Stimulated activated naive B cell treated with anti-CD40 and anti-IgM and Interleukin-4, amounts not matched to agents 10 μg/mL and 1 μg/mL and 100 μg/mL, for 72 hours (primary cell): Measurements from ENCODE around the gene NFATC2.
A peak's percentile ranks its signal among the peaks of the same experiment; 100 is the strongest.

Experiments used
- ATAC-seq, 2 donors: fragments of 150-1000 bp; cut with Tn5 transposase; replicated peaks; 2 replicates each; pipeline ENCODE4 v1.10.0; 2021; ENCODE audit warnings: moderate library complexity in 1 of 2
- DNase-seq: peaks from one replicate; pipeline ENCODE4 v3.0.0; 2021
- H3K27ac Mint-ChIP-seq: one replicate; pipeline ENCODE4 v1.8.0; 2022; ENCODE audit warnings: mild to moderate bottlenecking, mixed read lengths
- H3K27me3 Mint-ChIP-seq, 2 donors: one replicate each; pipeline ENCODE4 v1.8.0; 2022; ENCODE audit warnings: mixed read lengths in 2 of 2
- H3K36me3 Mint-ChIP-seq, 2 donors: one replicate each; pipeline ENCODE4 v1.8.0; 2022; ENCODE audit warnings: mixed read lengths in 2 of 2, mild to moderate bottlenecking in 1 of 2
- H3K4me1 Mint-ChIP-seq, 2 donors: one replicate each; pipeline ENCODE4 v1.8.0; 2022; ENCODE audit warnings: mixed read lengths in 2 of 2, mild to moderate bottlenecking in 1 of 2
- H3K4me3 Mint-ChIP-seq, 2 donors: one replicate each; pipeline ENCODE4 v1.8.0; 2022; ENCODE audit warnings: mild to moderate bottlenecking in 2 of 2, mixed read lengths in 2 of 2, moderate library complexity in 1 of 2
- H3K9me3 Mint-ChIP-seq, 2 donors: one replicate each; pipeline ENCODE4 v1.8.0; 2022; ENCODE audit warnings: mixed read lengths in 2 of 2, mild to moderate bottlenecking in 1 of 2

Gene NFATC2

GRCh38 chr20:51427651-51428291, 114.7 kb downstream of the NFATC2 start:
- Mint-ChIP-seq H3K27ac (peak overlapping the region; percentile 44), H3K9me3 (no peaks in the 10 kb centered on the region), H3K36me3 (peaks cover 54 to 79% of the 10 kb centered on the region in 2 donors), H3K4me1 (peaks cover 45 to 67% of the 10 kb centered on the region in 2 donors), H3K27me3 (no peaks in the 10 kb centered on the region), H3K4me3 (no peak overlapping the region)
- DNase-seq = no peak
- no peak for ATAC-seq

- Mint-ChIP-seq H3K27ac (peak overlapping the region; percentile 47), H3K4me3 (no peak overlapping the region), H3K27me3 (no peaks in the 10 kb centered on the region), H3K4me1 (peaks cover 43 to 67% of the 10 kb centered on the region in 2 donors), H3K36me3 (peaks cover 51 to 78% of the 10 kb centered on the region in 2 donors), H3K9me3 (no peaks in the 10 kb centered on the region)
- DNase-seq = no peak
- no peak for ATAC-seq
Measured at GRCh38 chr20:51426718-51427650, 115.5 kb downstream of the NFATC2 start.

- H3K27ac Mint-ChIP-seq = peak overlapping the region; percentile 62
- H3K4me3 Mint-ChIP-seq = peak overlapping the region in 1 of 2 donors; percentile 12
- ATAC-seq = peak; percentile 17 to 22
- no peaks in the 10 kb centered on the region for H3K9me3 Mint-ChIP-seq
- H3K36me3 Mint-ChIP-seq = peaks cover 50 to 79% of the 10 kb centered on the region in 2 donors
- H3K4me1 Mint-ChIP-seq = peaks cover 37 to 57% of the 10 kb centered on the region in 2 donors
- H3K27me3 Mint-ChIP-seq = no peaks in the 10 kb centered on the region
- no peak for DNase-seq
Measured at GRCh38 chr20:51425347-51426106, 117.0 kb downstream of the NFATC2 start.

GRCh38 chr20:51424270-51425117, 118.0 kb downstream of the NFATC2 start:
- Mint-ChIP-seq H3K36me3 (peaks cover 51 to 81% of the 10 kb centered on the region in 2 donors), H3K9me3 (no peaks in the 10 kb centered on the region), H3K27ac (peak overlapping the region; percentile 80), H3K4me3 (peak overlapping the region; percentile 19 to 37), H3K4me1 (peaks cover 39 to 57% of the 10 kb centered on the region in 2 donors), H3K27me3 (no peaks in the 10 kb centered on the region)
- peak; percentile 71 to 75 for ATAC-seq
- DNase-seq = peak; percentile 39

- no peak for DNase-seq
- Mint-ChIP-seq H3K4me3 (peak overlapping the region; percentile 19 to 25), H3K9me3 (no peaks in the 10 kb centered on the region), H3K27me3 (no peaks in the 10 kb centered on the region), H3K4me1 (peaks cover 39 to 57% of the 10 kb centered on the region in 2 donors), H3K27ac (peak overlapping the region; percentile 80), H3K36me3 (peaks cover 48 to 77% of the 10 kb centered on the region in 2 donors)
- no peak for ATAC-seq
Measured at GRCh38 chr20:51423810-51424209, 118.7 kb downstream of the NFATC2 start.

- Mint-ChIP-seq H3K27me3 (no peaks in the 10 kb centered on the region), H3K4me1 (peaks cover 37 to 56% of the 10 kb centered on the region in 2 donors), H3K9me3 (no peaks in the 10 kb centered on the region), H3K36me3 (peaks cover 46 to 73% of the 10 kb centered on the region in 2 donors), H3K27ac (peak overlapping the region; percentile 80), H3K4me3 (peak overlapping the region in 1 of 2 donors; percentile 25)
- DNase-seq = peak; percentile 47
- peak; percentile 84 for ATAC-seq
Measured at GRCh38 chr20:51423290-51423667, 119.2 kb downstream of the NFATC2 start.

- DNase-seq (no peak), ATAC-seq (peak in 1 of 2 donors; percentile 13)
- Mint-ChIP-seq H3K4me1 (peaks cover 38 to 55% of the 10 kb centered on the region in 2 donors), H3K27ac (peak overlapping the region; percentile 89), H3K4me3 (peak overlapping the region in 1 of 2 donors; percentile 21), H3K36me3 (peaks cover 41 to 73% of the 10 kb centered on the region in 2 donors), H3K9me3 (no peaks in the 10 kb centered on the region), H3K27me3 (no peaks in the 10 kb centered on the region)
Measured at GRCh38 chr20:51422514-51423289, 119.8 kb downstream of the NFATC2 start.

- ATAC-seq (no peak), DNase-seq (no peak)
- Mint-ChIP-seq H3K27me3 (no peaks in the 10 kb centered on the region), H3K4me3 (no peak overlapping the region), H3K4me1 (peaks cover 44 to 62% of the 10 kb centered on the region in 2 donors), H3K27ac (no peak overlapping the region), H3K36me3 (peaks cover 45 to 76% of the 10 kb centered on the region in 2 donors), H3K9me3 (no peaks in the 10 kb centered on the region)
Measured at GRCh38 chr20:51420805-51421204, 121.7 kb downstream of the NFATC2 start.

GRCh38 chr20:51420111-51420510, 122.4 kb downstream of the NFATC2 start:
- DNase-seq (no peak), ATAC-seq (no peak)
- Mint-ChIP-seq H3K4me1 (peaks cover 49 to 62% of the 10 kb centered on the region in 2 donors), H3K27ac (peak overlapping the region; percentile 6), H3K27me3 (no peaks in the 10 kb centered on the region), H3K36me3 (peaks cover 47 to 77% of the 10 kb centered on the region in 2 donors), H3K9me3 (no peaks in the 10 kb centered on the region), H3K4me3 (no peak overlapping the region)

GRCh38 chr20:51419646-51420045, 122.9 kb downstream of the NFATC2 start:
- H3K4me3 Mint-ChIP-seq = no peak overlapping the region
- ATAC-seq (no peak), DNase-seq (no peak)
- H3K27me3 Mint-ChIP-seq = no peaks in the 10 kb centered on the region
- no peaks in the 10 kb centered on the region for H3K9me3 Mint-ChIP-seq
- peaks cover 44 to 73% of the 10 kb centered on the region in 2 donors for H3K36me3 Mint-ChIP-seq
- H3K4me1 Mint-ChIP-seq = peaks cover 45 to 62% of the 10 kb centered on the region in 2 donors
- peak overlapping the region; percentile 6 for H3K27ac Mint-ChIP-seq

- Mint-ChIP-seq H3K27ac (no peak overlapping the region), H3K9me3 (no peaks in the 10 kb centered on the region), H3K4me3 (no peak overlapping the region), H3K27me3 (no peaks in the 10 kb centered on the region), H3K4me1 (peaks cover 42 to 62% of the 10 kb centered on the region in 2 donors), H3K36me3 (peaks cover 44 to 72% of the 10 kb centered on the region in 2 donors)
- no peak for ATAC-seq
- DNase-seq = no peak
Measured at GRCh38 chr20:51419231-51419630, 123.3 kb downstream of the NFATC2 start.

GRCh38 chr20:51418137-51418529, 124.4 kb downstream of the NFATC2 start:
- H3K27ac Mint-ChIP-seq = no peak overlapping the region

More at GRCh38 chr20:51418137-51418529, 124.4 kb downstream of the NFATC2 start:
- no peaks in the 10 kb centered on the region for H3K9me3 Mint-ChIP-seq
- H3K4me1 Mint-ChIP-seq = peaks cover 37 to 56% of the 10 kb centered on the region in 2 donors
- ATAC-seq (no peak), DNase-seq (no peak)
- H3K36me3 Mint-ChIP-seq = peaks cover 37 to 66% of the 10 kb centered on the region in 2 donors
- no peak overlapping the region for H3K4me3 Mint-ChIP-seq
- H3K27me3 Mint-ChIP-seq = no peaks in the 10 kb centered on the region
